ENCODE data around the gene COG5.

The COG5 gene

GRCh38 chr7:107600816-107601215 is 37.1 kb upstream of the COG5 start:
- no peak for DNase-seq (ENCODE audit: low read depth)
- TF ChIP-seq, protein P1, sequence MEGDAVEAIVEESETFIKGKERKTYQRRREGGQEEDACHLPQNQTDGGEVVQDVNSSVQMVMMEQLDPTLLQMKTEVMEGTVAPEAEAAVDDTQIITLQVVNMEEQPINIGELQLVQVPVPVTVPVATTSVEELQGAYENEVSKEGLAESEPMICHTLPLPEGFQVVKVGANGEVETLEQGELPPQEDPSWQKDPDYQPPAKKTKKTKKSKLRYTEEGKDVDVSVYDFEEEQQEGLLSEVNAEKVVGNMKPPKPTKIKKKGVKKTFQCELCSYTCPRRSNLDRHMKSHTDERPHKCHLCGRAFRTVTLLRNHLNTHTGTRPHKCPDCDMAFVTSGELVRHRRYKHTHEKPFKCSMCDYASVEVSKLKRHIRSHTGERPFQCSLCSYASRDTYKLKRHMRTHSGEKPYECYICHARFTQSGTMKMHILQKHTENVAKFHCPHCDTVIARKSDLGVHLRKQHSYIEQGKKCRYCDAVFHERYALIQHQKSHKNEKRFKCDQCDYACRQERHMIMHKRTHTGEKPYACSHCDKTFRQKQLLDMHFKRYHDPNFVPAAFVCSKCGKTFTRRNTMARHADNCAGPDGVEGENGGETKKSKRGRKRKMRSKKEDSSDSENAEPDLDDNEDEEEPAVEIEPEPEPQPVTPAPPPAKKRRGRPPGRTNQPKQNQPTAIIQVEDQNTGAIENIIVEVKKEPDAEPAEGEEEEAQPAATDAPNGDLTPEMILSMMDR (IDR thresholded peaks at IDR 0.05; ENCODE audit: low read depth, low read length, missing control alignments) = no peak

DNA sequence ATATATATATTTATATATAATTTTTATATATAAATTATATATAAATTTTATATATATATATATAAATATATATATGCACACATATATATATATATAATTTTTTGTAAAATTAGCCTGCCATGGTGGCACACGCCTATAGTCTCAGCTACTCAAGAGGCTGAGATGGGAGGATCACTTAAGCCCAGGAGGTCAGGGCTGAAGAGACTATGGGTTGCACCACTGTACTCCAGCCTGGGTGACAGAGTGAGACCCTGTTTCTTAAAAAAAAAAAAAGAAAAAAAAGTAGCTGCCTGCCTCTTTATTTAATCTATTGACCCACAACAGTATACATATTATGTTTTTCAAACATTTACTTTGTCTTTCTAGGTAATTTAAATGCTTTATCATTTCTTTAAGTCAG is 35.5 kb upstream of the COG5 start:
- no peak for DNase-seq (ENCODE audit: low read depth)
- TF ChIP-seq, protein P1 (IDR thresholded peaks at IDR 0.05; ENCODE audit: low read depth, low read length, missing control alignments) = no peak
- no peak overlapping the region for H3K4me3 ChIP-seq (ENCODE audit: low read depth, low read length)

More at GRCh38 chr7:107600816-107601215, 37.1 kb upstream of the COG5 start:
- no peak overlapping the region for H3K4me3 ChIP-seq (ENCODE audit: low read depth, low read length)

GRCh38 chr7:107597953-107598352 is 34.2 kb upstream of the COG5 start:
- no peak overlapping the region for H3K4me3 ChIP-seq (ENCODE audit: low read depth, low read length)
- TF ChIP-seq, protein P1 (IDR thresholded peaks at IDR 0.05; ENCODE audit: low read depth, low read length, missing control alignments) = no peak
- no peak for DNase-seq (ENCODE audit: low read depth)

DNA sequence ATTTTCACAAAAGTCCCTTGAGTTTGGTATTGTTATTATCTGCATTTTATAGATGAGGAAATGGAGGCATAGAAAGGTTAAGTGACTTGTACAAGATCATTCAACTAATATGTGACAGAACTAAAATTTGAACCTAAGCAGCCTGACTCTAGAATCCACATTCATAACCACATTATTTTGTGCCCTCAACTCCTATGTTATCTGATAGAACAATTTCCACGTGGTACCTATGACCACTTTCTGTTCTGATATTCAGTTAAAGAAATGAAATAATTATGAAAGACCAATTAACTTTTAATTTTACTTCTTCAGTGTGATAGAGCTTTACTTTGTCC is 33.8 kb upstream of the COG5 start:
- H3K4me3 ChIP-seq (ENCODE audit: low read depth, low read length) = no peak overlapping the region
- no peak for DNase-seq (ENCODE audit: low read depth)
- TF ChIP-seq, protein P1 (IDR thresholded peaks at IDR 0.05; ENCODE audit: low read depth, low read length, missing control alignments) = no peak

DNA sequence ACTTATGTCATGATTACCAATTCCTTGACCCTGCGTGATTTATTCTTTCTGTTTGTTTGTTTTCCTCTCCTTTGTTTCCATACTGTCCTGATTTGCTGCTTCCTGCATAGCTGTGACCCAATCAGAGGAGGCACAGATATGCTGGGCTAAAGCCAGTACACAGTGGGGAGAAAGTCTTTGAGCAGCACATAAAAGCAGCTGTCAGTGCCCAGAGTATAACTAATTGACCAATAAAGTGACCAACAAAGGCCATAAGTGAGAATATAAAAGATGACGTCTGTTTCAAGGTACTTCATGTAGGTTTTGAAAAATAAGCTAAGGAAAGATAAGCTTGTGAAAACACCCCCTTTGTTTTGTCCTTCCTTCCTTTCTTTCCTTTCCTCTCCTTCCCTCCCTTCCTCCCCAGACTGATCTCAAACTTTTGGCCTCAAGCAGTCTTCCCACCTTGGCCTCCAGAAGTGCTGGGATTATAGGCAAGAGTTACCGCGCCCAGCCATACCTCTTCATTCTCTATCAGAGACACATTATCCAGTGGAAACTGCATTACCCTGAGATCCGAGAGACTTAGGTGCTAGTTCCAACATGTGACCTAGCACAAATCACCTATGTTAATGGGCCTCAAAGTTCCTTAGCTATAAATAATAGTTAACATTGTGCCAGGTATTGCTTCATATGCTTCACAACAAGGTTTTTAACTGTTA is 33.3 kb upstream of the COG5 start:
- H3K4me3 ChIP-seq (ENCODE audit: low read depth, low read length) = no peak overlapping the region
- TF ChIP-seq, protein P1 (IDR thresholded peaks at IDR 0.05; ENCODE audit: low read depth, low read length, missing control alignments) = no peak
- DNase-seq (ENCODE audit: low read depth) = no peak

DNA sequence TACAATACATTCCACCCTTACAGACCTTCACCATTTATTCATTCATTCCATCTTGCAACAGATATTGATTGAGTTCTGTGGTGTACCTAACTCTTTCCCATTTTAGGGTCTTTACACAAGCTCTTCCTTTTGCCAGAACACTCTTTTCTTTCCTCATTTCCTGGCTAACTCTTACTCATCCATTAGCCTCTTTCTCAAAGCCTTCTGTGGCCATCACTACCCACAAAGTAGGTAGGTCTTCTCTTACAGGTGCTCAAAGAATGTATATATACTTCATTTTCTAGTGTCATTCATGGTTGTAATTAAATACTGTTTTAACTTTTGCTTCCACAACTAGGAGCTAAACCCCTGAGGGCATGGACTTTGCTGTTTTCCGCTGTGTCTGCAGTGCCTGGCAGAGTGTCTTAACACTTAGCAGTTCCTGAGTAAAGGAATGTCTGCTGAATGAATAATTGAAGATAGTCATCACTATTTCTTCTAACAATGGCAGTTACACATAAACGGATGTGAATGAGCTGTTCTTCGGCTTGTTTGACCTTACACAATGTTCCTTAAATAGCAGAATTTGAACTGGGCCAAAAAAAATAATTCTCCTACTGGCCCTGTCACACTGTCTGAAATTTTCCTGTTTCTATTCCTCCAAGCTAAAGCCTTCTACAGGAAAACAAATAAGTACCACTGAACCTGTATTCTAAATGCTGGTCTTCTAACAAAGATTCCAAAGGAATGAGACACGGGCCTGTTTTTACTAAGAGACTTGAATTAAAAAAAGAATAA is 31.4 kb upstream of the COG5 start:
- H3K4me3 ChIP-seq (ENCODE audit: low read depth, low read length) = no peak overlapping the region
- TF ChIP-seq, protein P1 (IDR thresholded peaks at IDR 0.05; ENCODE audit: low read depth, low read length, missing control alignments) = no peak
- DNase-seq (ENCODE audit: low read depth) = no peak

Data from GM12864 (cell line).